ENCODE data around the gene PTX4.

The PTX4 gene

DNA sequence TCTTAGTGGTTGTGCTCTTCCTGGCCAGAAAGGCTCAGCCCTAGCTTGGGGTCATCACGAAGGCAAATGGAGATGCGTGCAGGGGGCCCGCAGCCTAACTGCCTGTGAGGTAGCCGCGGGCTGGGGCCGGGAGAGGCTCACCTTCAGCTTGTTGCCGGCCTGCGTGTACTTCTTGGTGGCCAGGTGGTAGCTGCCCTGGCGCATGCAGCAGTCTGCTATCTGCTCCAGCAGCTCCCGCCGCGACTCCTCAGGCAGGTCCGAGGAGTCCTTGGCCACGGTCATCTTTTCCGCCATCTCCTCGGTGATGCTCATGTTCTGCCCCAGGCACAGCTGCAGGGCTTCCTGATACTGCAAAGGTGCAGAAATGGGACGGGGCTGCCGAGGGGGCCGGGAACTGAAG, 31.7 kb upstream of the PTX4 start:
- DNase-seq (ENCODE audit: low spot score): no peak
- TF ChIP-seq, protein P1, sequence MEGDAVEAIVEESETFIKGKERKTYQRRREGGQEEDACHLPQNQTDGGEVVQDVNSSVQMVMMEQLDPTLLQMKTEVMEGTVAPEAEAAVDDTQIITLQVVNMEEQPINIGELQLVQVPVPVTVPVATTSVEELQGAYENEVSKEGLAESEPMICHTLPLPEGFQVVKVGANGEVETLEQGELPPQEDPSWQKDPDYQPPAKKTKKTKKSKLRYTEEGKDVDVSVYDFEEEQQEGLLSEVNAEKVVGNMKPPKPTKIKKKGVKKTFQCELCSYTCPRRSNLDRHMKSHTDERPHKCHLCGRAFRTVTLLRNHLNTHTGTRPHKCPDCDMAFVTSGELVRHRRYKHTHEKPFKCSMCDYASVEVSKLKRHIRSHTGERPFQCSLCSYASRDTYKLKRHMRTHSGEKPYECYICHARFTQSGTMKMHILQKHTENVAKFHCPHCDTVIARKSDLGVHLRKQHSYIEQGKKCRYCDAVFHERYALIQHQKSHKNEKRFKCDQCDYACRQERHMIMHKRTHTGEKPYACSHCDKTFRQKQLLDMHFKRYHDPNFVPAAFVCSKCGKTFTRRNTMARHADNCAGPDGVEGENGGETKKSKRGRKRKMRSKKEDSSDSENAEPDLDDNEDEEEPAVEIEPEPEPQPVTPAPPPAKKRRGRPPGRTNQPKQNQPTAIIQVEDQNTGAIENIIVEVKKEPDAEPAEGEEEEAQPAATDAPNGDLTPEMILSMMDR (IDR thresholded peaks at IDR 0.05): no peak
- Histone ChIP-seq H3K27ac (no peak overlapping the region), H3K4me3 (no peak overlapping the region)

DNA sequence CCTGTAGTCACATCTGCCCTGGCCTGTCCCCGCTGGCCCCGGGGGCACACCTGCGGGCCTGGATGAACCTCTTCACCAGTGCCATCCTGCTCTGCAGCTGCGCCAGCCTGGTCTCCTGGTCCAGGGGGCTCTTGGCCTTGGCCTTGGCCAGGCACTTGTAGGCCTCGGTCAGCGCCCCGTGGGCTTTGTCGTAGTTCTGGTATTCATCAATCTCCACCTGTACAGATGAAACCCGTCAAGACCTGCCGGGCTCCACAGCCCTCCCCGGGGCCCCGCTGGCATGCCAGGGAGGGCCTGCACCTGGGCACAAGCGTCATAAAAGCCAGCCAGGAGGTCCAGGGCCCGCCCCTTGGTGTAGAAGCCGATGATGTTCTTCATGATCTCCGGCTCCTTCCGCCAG, 31.1 kb upstream of the PTX4 start:
- DNase-seq (ENCODE audit: low spot score): no peak
- Histone ChIP-seq H3K27ac (no peak overlapping the region), H3K4me3 (no peak overlapping the region)
- TF ChIP-seq, protein P1 (IDR thresholded peaks at IDR 0.05): no peak

DNA sequence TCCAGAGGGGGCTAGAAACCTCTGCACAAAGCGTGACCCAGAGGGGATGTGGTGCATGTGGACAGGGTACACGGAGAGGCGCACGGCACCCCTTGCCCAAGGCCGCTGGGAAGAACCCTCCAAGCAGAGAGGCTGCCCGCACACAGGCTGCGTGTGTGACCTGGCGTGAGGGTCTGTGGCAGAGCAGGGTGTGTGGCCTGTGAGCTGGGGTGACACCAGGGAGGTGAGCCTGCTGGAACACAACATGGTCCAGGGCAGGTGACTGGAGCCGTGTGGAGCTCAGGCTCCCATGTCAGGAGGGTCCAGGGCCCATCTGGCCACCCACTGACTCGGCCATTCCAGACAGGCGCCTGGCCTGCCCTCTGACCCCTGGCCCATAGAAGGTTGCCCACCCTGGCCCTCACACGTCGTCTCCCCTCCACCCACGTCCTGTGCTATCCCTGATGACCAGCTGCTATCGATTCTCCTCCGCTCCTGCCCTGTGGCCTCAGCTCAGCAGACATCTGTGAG, 29.9 kb upstream of the PTX4 start:
- TF ChIP-seq, protein P1 (IDR thresholded peaks at IDR 0.05): no peak
- no peak overlapping the region for H3K4me3 ChIP-seq
- H3K27ac ChIP-seq: no peak overlapping the region
- DNase-seq (ENCODE audit: low spot score): no peak

DNA sequence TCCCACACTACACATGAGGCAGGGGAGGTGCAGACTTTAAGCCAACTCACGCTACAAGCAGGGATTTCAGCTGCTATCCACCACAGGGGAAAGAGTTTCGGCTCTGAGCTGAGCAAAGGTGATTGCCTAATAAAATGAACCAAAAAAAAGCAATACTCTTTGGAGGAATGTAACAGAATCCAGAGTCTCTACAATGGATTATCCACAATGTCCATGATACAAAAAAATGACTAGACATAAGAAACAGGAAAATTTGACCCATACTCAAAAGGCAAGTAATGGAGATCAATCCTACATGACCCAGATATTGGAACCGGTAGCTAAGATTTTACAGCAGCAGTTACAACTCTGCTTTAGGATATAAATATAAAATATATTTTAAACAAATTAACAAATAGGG, 25.8 kb upstream of the PTX4 start:
- H3K27ac ChIP-seq: no peak overlapping the region
- TF ChIP-seq, protein P1 (IDR thresholded peaks at IDR 0.05): no peak
- no peak overlapping the region for H3K4me3 ChIP-seq
- DNase-seq (ENCODE audit: low spot score): no peak

DNA sequence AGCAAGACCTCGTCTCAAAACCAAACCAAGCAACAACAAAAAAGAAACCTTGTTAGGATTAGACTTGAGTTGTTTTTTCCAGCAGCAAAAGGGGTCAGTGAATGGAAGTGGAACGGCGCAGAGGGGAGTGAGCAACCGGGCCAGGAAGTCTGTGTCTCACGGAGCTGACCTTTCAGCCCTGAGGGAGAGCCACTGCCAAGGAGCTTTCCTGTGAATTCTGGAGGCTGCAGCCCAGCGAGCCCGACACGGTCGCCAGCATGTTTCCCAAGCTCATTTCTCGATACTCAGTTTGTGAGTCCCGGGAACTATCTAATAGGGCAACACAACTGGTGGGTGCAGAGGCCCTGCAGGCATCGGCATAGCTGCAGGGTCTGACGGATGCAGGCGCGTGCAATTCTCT, 24.0 kb upstream of the PTX4 start:
- Histone ChIP-seq H3K4me3 (no peak overlapping the region), H3K27ac (no peak overlapping the region)
- TF ChIP-seq, protein P1 (IDR thresholded peaks at IDR 0.05): no peak
- no peak for DNase-seq (ENCODE audit: low spot score)

DNA sequence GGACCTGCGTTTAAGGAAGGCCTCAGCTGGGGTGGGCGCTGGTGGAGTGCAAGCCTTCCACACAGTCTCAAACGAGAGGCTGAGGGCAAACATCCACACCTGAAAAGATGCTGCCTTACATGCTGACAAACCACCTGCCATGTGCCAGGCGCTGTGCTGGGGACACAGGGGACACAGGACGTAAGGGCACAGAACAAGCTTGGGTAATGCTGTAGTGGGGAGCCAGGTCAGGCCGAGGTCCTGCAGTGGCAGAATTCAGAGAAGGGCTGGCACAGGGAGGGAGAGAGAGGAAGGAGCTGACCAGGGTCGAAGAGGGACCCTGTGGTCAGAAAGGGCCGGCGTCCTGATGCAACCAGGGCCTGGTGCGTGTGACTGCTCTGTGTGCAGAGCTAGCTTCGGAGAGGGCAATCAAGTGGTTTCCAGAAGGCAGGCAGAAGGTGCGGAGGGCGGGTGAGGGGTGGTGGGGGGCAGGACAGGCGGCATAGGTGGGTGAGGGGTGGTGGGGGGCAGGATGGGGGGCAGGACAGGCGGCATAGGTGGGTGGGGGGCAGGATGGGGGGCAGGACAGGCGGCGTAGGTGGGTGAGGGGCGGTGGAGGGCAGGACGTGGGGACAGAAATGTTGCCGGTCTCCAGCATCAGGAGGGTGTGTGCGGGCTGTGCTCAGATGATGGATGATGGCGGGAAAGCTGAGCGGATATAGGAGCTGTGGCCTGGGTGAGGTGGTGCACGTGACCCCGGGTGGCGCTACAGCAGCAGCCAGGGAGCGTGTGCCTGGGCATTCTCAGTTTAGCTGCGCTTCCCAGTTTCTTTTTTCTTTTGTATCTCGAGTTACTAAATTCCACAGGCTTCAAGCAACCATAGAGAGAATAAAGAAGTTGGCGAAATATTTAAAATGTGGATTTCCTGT, 23.2 kb upstream of the PTX4 start:
- DNase-seq (ENCODE audit: low spot score): no peak
- Histone ChIP-seq H3K27ac (peak overlapping the region in 1 of 2 donors; percentile 32), H3K4me3 (no peak overlapping the region)
- TF ChIP-seq, protein P1 (IDR thresholded peaks at IDR 0.05): no peak

DNA sequence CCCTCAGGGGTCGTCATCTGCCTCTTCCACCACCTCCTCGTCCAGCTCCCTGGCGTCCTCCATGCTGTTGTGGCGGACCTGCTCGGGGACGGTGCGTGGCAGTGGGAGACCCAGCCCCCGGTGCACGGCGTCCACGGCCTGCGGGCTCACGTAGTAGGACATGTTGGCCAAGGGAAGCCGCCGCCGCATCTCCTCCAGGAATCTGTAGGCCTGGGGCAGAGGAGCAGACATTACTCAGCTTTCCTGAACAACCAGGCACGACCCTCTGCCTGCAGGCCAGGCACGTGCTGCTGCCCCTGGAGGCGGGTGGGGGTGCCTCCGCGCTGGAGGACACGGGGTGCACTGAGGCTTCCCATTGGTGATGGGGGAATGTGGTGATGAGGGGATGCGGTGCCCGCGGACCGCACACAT, 22.2 kb upstream of the PTX4 start:
- Histone ChIP-seq H3K27ac (peak overlapping the region; percentile 88 to 95), H3K4me3 (no peak overlapping the region)
- no peak for DNase-seq (ENCODE audit: low spot score)
- TF ChIP-seq, protein P1 (IDR thresholded peaks at IDR 0.05): no peak

Measured in coronary artery (tissue), 2 donors.